Fibroblast of pulmonary artery (primary cell): Measurements from ENCODE around the gene ENPP6.

ENCODE experiments used
- DNase-seq: peaks from one replicate; pipeline ENCODE4 v3.0.0-alpha.2; 2010; ENCODE audit warnings: low read depth
- H3K4me3 ChIP-seq: replicated peaks from 2 replicates; pipeline ENCODE4 v1.5.1; 2011; ENCODE audit warnings: low read depth, mild to moderate bottlenecking, control low read depth, low read length, moderate library complexity
- TF ChIP-seq, protein P1 (sequence below): IDR thresholded peaks from 2 replicates; pipeline ENCODE4 v1.5.1; 2011; ENCODE audit warnings: mild to moderate bottlenecking, control low read depth, low read length, inconsistent platforms; ENCODE audit errors: missing control alignments

The ENPP6 gene

GRCh38 chr4:184177271-184177670 lies 40.4 kb downstream of the ENPP6 start:
- TF ChIP-seq, protein P1, sequence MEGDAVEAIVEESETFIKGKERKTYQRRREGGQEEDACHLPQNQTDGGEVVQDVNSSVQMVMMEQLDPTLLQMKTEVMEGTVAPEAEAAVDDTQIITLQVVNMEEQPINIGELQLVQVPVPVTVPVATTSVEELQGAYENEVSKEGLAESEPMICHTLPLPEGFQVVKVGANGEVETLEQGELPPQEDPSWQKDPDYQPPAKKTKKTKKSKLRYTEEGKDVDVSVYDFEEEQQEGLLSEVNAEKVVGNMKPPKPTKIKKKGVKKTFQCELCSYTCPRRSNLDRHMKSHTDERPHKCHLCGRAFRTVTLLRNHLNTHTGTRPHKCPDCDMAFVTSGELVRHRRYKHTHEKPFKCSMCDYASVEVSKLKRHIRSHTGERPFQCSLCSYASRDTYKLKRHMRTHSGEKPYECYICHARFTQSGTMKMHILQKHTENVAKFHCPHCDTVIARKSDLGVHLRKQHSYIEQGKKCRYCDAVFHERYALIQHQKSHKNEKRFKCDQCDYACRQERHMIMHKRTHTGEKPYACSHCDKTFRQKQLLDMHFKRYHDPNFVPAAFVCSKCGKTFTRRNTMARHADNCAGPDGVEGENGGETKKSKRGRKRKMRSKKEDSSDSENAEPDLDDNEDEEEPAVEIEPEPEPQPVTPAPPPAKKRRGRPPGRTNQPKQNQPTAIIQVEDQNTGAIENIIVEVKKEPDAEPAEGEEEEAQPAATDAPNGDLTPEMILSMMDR: no peak
- DNase-seq: no peak
- H3K4me3 ChIP-seq: no peak overlapping the region

- TF ChIP-seq, protein P1: no peak
- DNase-seq: no peak
Measured at GRCh38 chr4:184174571-184175488, 42.8 kb downstream of the ENPP6 start.

GRCh38 chr4:184171011-184171410 lies 46.7 kb downstream of the ENPP6 start:
- H3K4me3 ChIP-seq: no peak overlapping the region
- TF ChIP-seq, protein P1: no peak
- DNase-seq: peak; percentile 8

More at GRCh38 chr4:184174571-184175488, 42.8 kb downstream of the ENPP6 start:
- no peak overlapping the region for H3K4me3 ChIP-seq

- DNase-seq: no peak
- no peak overlapping the region for H3K4me3 ChIP-seq
- TF ChIP-seq, protein P1: no peak
Measured at GRCh38 chr4:184169225-184169867, 48.3 kb downstream of the ENPP6 start.

DNA sequence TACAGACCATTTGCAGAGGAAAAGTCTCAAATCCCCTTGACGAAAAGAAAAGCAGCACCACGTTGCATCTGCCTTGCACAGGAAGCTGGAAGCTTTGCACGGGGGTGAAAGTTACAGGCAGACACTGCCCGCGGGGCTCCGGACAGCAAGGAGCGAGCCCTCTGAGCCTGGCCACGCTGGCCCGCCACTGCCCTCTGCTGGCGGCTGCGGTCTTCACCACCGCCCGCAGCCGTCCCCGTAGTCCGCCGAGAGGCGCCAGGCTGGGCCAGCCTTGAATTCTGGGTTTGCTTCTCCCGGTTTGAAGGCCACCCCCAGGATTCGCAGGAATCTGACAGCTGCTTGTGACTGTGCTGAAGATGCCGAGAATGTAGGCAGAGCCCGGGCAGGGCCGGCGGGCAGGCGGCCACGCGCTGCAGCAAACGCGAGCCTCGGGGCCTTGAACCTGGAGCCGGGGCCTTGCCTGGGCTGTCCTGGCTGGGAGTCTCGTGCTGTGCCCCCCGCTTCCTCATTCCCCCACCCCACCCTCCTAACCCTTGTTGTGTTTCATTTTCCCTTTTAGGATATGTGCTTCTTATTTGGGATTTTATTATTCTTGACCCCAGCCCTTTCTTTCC lies 49.2 kb downstream of the ENPP6 start:
- DNase-seq: peak; percentile 71
- H3K4me3 ChIP-seq: no peak overlapping the region
- TF ChIP-seq, protein P1: peak; percentile 89

GRCh38 chr4:184167576-184167975 lies 50.1 kb downstream of the ENPP6 start:
- TF ChIP-seq, protein P1: no peak
- no peak overlapping the region for H3K4me3 ChIP-seq
- no peak for DNase-seq
